Tibial nerve (tissue), 4 donors: ENCODE results near the gene FOXRED2. TPM values are rescaled to one million over a fixed set of nuclear protein-coding genes. Genes with fewer than 3 reads are reported as not detected.
A peak's percentile ranks its signal among the peaks of the same experiment; 100 is the strongest.

Source experiments
- DNase-seq, 2 donors: peaks; one replicate each; pipeline ENCODE4 v3.0.0-alpha.2; 2019; ENCODE audit warnings: low spot score in 2 of 2
- H3K27ac ChIP-seq, 4 donors: fragments of 200-600 bp; sonication (generic) in 3 of 4; one replicate each; pipeline ENCODE4 v1.5.1; 2017 to 2019; ENCODE audit warnings: mild to moderate bottlenecking in 1 of 4
- H3K27me3 ChIP-seq, 2 donors: fragments of 200-600 bp; sonication (generic) in 1 of 2; one replicate each; pipeline versions ENCODE4 v1.5.1 to v1.6.0; 2017 to 2019
- H3K36me3 ChIP-seq, 3 donors: fragments of 200-600 bp; sonication (generic); one replicate each; pipeline ENCODE4 v1.5.1; 2018 to 2019
- H3K4me1 ChIP-seq, 4 donors: fragments of 200-600 bp; sonication (generic) in 3 of 4; one replicate each; pipeline ENCODE4 v1.5.1; 2017 to 2019
- H3K4me3 ChIP-seq, 4 donors: fragments of 200-600 bp; sonication (generic) in 3 of 4; one replicate each; pipeline ENCODE4 v1.5.1; 2017 to 2019; ENCODE audit warnings: mild to moderate bottlenecking in 1 of 4, moderate library complexity in 1 of 4
- H3K9me3 ChIP-seq, 4 donors: fragments of 200-600 bp; sonication (generic) in 3 of 4; one replicate each; pipeline ENCODE4 v1.5.1; 2017 to 2019
- EP300 ChIP-seq, 2 donors: sonication (generic); formaldehyde crosslinking; IDR thresholded peaks; one replicate each; pipeline ENCODE4 v1.6.1; 2017; ENCODE audit warnings: antibody characterized with exemption in 2 of 2, mild to moderate bottlenecking in 1 of 2
- POLR2A ChIP-seq, 2 donors: fragments of 450-650 bp; IDR thresholded peaks; one replicate each; pipeline ENCODE4 v1.6.1; 2017; ENCODE audit warnings: antibody characterized with exemption in 2 of 2, mild to moderate bottlenecking in 2 of 2, moderate library complexity in 2 of 2
- WGBS, 2 donors: methylation state at CpG; one replicate each; pipeline ENCODE4 v1.1.5; 2018; 5-methylcytosine and 5-hydroxymethylcytosine counted together
- total RNA-seq, 4 donors: library from RNA; depleted of rRNA; stranded (reverse); fragments of >200 nt; gene quantifications; one replicate each; pipeline ENCODE4 v1.1.0, GENCODE V29; 2016
- TF ChIP-seq, protein P1 (sequence below), 5 experiments: fragments of 200-600 bp in 3 of 5; fragments of 450-650 bp in 2 of 5; sonication (generic) in 3 of 5; IDR thresholded peaks; one replicate each; pipeline ENCODE4 v1.5.1; 2016 to 2019; ENCODE audit warnings: antibody characterized with exemption in 5 of 5, mild to moderate bottlenecking in 3 of 5, moderate library complexity in 2 of 5

Gene FOXRED2
- total RNA-seq, 4 donors from 2014 or later, result 3.1 to 13.7 (median 13.1) TPM

DNA sequence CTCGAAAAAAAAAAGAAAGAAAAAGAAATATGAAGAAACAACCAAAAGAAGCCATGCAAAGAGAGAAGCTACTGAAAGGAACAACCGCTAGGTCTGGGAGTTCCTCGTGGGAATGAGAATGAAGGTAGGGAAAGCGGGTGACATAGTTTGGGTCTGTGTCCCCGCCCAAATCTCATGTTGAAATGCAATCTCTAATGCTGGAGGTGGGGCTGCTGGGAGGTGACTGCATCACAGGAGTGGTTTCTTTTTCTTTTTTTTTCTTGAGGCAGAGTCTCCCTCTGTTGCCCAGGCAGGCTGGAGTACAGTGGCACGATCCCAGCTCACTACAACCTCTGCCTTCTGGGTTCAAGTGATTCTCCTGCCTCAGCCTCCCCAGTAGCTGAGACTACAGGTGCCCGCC is 15.7 kb downstream of the FOXRED2 start:
- Histone ChIP-seq H3K27ac (no peak overlapping the region), H3K4me3 (no peak overlapping the region), H3K4me1 (no peaks in the 10 kb centered on the region), H3K9me3 (no peaks in the 10 kb centered on the region), H3K36me3 (peaks cover 0 to 92% (median 0%) of the 10 kb centered on the region in 3 donors), H3K27me3 (no peaks in the 10 kb centered on the region)
- TF ChIP-seq, protein P1, sequence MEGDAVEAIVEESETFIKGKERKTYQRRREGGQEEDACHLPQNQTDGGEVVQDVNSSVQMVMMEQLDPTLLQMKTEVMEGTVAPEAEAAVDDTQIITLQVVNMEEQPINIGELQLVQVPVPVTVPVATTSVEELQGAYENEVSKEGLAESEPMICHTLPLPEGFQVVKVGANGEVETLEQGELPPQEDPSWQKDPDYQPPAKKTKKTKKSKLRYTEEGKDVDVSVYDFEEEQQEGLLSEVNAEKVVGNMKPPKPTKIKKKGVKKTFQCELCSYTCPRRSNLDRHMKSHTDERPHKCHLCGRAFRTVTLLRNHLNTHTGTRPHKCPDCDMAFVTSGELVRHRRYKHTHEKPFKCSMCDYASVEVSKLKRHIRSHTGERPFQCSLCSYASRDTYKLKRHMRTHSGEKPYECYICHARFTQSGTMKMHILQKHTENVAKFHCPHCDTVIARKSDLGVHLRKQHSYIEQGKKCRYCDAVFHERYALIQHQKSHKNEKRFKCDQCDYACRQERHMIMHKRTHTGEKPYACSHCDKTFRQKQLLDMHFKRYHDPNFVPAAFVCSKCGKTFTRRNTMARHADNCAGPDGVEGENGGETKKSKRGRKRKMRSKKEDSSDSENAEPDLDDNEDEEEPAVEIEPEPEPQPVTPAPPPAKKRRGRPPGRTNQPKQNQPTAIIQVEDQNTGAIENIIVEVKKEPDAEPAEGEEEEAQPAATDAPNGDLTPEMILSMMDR (IDR thresholded peaks at IDR 0.05), result no peak
- no peak for TF ChIP-seq EP300 (IDR thresholded peaks at IDR 0.05)
- TF ChIP-seq POLR2A (IDR thresholded peaks at IDR 0.05), result no peak
- WGBS, 2 donors, result 94 to 96% methylated on average over 7 of the region's 7 CpGs
- DNase-seq, result no peak

DNA sequence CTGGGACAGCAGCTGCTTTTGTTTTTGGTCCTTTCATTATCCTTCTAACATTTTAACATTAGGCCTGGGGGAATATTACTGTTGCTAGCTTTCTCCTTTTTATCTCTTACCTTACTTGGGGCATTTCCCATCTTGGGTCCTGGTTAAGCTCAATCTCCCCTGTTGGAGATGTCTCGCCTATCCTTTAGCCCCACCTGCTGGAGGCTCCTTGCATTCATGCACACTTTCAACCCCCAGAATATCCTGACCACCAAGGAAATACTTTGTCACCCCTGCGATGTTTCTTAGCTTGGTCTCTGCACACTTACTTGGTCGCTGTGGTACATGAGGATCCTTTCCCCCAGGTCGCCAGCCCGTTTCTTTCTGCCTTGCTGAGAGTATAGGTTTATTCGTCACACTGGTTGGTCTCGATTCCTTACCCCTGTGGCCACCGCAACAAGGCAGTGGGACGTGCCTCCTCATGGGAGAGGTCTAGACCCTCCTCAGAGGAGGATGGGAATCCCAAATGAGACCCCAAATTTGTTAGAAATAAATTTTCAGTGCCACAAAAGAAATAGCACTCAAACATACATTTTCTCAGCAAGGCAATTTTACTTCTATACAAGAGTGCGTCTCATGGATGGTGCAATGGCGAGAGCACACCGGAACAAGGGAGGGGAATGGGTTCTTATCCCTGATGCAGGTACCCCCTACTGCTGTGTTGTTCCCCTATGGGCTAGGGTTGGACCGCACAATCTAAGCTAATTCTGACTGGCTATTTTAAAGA is 20.0 kb downstream of the FOXRED2 start:
- peak in 1 of 2 donors; percentile 49 for DNase-seq
- Histone ChIP-seq H3K4me3 (no peak overlapping the region), H3K4me1 (peaks cover 0 to 6% (median 4%) of the 10 kb centered on the region in 4 donors), H3K27ac (no peak overlapping the region), H3K9me3 (no peaks in the 10 kb centered on the region), H3K27me3 (no peaks in the 10 kb centered on the region), H3K36me3 (peaks cover 0 to 49% (median 0%) of the 10 kb centered on the region in 3 donors)
- no peak for TF ChIP-seq EP300 (IDR thresholded peaks at IDR 0.05)
- TF ChIP-seq POLR2A (IDR thresholded peaks at IDR 0.05), result no peak
- TF ChIP-seq, protein P1 (IDR thresholded peaks at IDR 0.05), result peak; percentile 30 to 55 (median 37)
- 90 to 91% methylated on average over 13 of the region's 13 CpGs for WGBS, 2 donors

DNA sequence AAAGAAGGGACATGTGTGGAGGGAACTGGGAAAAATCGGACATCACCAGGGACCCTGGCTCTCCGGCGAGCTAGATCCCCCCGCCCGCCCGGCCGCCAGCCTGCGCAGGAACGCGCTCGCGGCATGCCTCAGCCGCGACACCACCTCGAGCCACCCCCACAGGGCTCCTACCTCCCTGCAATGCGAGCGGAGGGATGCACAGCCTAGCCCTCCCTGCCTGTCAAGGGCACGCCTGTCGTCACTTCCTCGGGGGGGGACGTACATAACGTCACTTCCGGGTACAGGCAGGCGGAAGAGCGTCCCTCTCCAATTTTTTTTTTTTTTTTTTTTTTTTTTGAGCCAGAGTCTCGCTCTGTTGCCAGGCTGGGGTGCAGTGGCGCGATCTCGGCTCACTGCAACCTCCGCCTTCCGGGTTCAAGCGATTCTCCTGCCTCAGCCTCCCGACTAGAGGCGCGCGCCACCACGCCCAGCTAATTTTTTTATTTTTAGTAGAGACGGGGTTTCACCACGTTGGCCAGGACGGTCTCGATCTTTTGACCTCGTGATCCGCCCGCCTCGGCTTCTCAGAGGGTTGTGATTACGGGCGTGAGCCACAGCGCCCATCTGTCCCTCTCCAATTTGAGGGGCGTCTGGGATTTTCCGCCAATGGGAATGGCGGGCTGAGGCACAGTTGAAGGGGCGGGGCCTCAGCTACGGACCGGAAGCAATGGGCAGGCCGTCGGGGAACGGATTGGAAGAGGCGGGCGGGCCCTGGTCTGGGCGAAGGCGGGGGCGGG is 25.3 kb downstream of the FOXRED2 start, which contains the start of gene TXN2:
TXN2 (minus strand) TSS at position 248 of the 776 bp plus-strand sequence. CDS start 803 bp downstream, outside the sequence.
- DNase-seq, result peak; percentile 96 to 97
- Histone ChIP-seq H3K36me3 (peaks cover under 1 to 37% (median 3%) of the 10 kb centered on the region in 3 donors), H3K27ac (peak within 1 kb of the TSS; percentile 76 to 99 (median 98)), H3K9me3 (no peaks in the 10 kb centered on the region), H3K27me3 (no peaks in the 10 kb centered on the region), H3K4me3 (peak within 1 kb of the TSS; percentile 62 to 94 (median 90)), H3K4me1 (peaks cover 0 to 35% (median 13%) of the 10 kb centered on the region in 4 donors)
- WGBS, 2 donors, result 0 to 1% methylated on average over 62 of the region's 62 CpGs
- peak; percentile 31 to 75 for TF ChIP-seq POLR2A (IDR thresholded peaks at IDR 0.05)
- TF ChIP-seq, protein P1 (IDR thresholded peaks at IDR 0.05), result no peak
- TF ChIP-seq EP300 (IDR thresholded peaks at IDR 0.05), result peak; percentile 87 to 90

DNA sequence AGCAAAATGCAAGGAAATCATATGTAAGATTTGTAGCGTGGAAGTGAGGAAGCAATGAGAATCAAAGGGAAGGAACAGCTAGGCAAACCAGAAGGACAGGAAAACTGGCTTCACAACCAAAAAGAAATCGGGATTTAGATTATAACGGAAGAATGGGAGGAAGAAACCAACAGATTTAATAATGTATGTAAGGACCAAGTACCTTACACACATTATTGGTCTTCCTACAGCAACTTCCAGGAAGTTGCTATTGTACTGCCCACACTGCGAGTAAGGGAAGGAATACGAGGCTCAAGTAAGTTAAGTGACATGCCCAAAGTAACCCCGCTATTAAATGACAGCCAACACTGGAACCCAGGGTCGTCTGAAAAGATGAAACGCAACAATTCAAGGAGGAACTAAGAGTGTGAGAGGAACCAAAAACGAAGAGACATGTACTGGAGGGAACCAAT is 25.9 kb downstream of the FOXRED2 start:
- TF ChIP-seq, protein P1 (IDR thresholded peaks at IDR 0.05), result no peak
- no peak for TF ChIP-seq POLR2A (IDR thresholded peaks at IDR 0.05)
- TF ChIP-seq EP300 (IDR thresholded peaks at IDR 0.05), result no peak
- Histone ChIP-seq H3K4me1 (peaks cover 0 to 38% (median 13%) of the 10 kb centered on the region in 4 donors), H3K36me3 (peaks cover 4 to 43% (median 7%) of the 10 kb centered on the region in 3 donors), H3K27me3 (no peaks in the 10 kb centered on the region), H3K27ac (peak overlapping the region; percentile 76 to 99 (median 98)), H3K9me3 (no peaks in the 10 kb centered on the region), H3K4me3 (peak overlapping the region; percentile 62 to 94 (median 90))
- DNase-seq, result no peak
- 13 to 16% methylated on average over 9 of the region's 9 CpGs for WGBS, 2 donors
